GM23248 (cell line): ENCODE data around the gene CHST12. TPM values are rescaled to one million over a fixed set of nuclear protein-coding genes. Genes with fewer than 3 reads are reported as not detected.
A peak's percentile ranks its signal among the peaks of the same experiment; 100 is the strongest.

Experiments
- DNase-seq: peaks from one replicate; pipeline ENCODE4 v3.0.0-alpha.2; 2015
- H2AFZ ChIP-seq: fragments of 200-600 bp; sonication (generic); 2 replicates; pipeline ENCODE4 v1.6.1; 2016; ENCODE audit warnings: antibody characterized with exemption
- H3F3A ChIP-seq: fragments of 200-600 bp; sonication (generic); 2 replicates; pipeline ENCODE4 v1.6.1; 2016; ENCODE audit warnings: mild to moderate bottlenecking, antibody characterized with exemption, mixed run types; ENCODE audit not compliant: insufficient read depth
- H3K27ac ChIP-seq: fragments of 200-600 bp; sonication (generic); 2 replicates; pipeline ENCODE4 v1.5.1; 2016; ENCODE audit warnings: mild to moderate bottlenecking
- H3K27me3 ChIP-seq: fragments of 200-600 bp; sonication (generic); replicated peaks from 2 replicates; pipeline ENCODE4 v1.6.1; 2016; ENCODE audit warnings: mild to moderate bottlenecking; ENCODE audit not compliant: insufficient read depth
- H3K36me3 ChIP-seq: fragments of 200-600 bp; sonication (generic); 2 replicates; pipeline ENCODE4 v1.6.1; 2016; ENCODE audit warnings: low read depth, mild to moderate bottlenecking
- H3K4me1 ChIP-seq: fragments of 200-600 bp; sonication (generic); 2 replicates; pipeline ENCODE4 v1.6.1; 2016; ENCODE audit warnings: mild to moderate bottlenecking; ENCODE audit not compliant: insufficient read depth
- H3K4me2 ChIP-seq: fragments of 200-600 bp; sonication (generic); one replicate; pipeline ENCODE4 v1.6.1; 2016; ENCODE audit warnings: mild to moderate bottlenecking; ENCODE audit not compliant: unreplicated experiment
- H3K4me3 ChIP-seq: fragments of 200-600 bp; sonication (generic); 2 replicates; pipeline ENCODE4 v1.5.1; 2016; ENCODE audit warnings: mild to moderate bottlenecking
- H3K79me2 ChIP-seq: fragments of 200-600 bp; sonication (generic); 2 replicates; pipeline ENCODE4 v1.6.1; 2016; ENCODE audit warnings: mild to moderate bottlenecking; ENCODE audit not compliant: insufficient read depth
- H3K9ac ChIP-seq: fragments of 200-600 bp; sonication (generic); 2 replicates; pipeline ENCODE4 v1.6.1; 2016; ENCODE audit warnings: mild to moderate bottlenecking
- H3K9me2 ChIP-seq: fragments of 200-600 bp; sonication (generic); 2 replicates; pipeline ENCODE4 v1.6.1; 2016; ENCODE audit warnings: mixed run types, mild to moderate bottlenecking, moderate library complexity; ENCODE audit not compliant: insufficient read depth
- H3K9me3 ChIP-seq: fragments of 200-600 bp; sonication (generic); one replicate; pipeline ENCODE4 v1.6.1; 2017; ENCODE audit warnings: low read depth
- H4K20me1 ChIP-seq: fragments of 200-600 bp; sonication (generic); 2 replicates; pipeline ENCODE4 v1.6.0; 2016; ENCODE audit not compliant: insufficient read depth
- EZH2 ChIP-seq: fragments of 200-600 bp; sonication (generic); IDR thresholded peaks from 2 replicates; pipeline ENCODE4 v1.6.1; 2018; ENCODE audit warnings: antibody characterized with exemption, mild to moderate bottlenecking; ENCODE audit not compliant: insufficient read depth, poor library complexity, severe bottlenecking
- EZH2phosphoT487 ChIP-seq: fragments of 200-600 bp; sonication (generic); IDR thresholded peaks from 2 replicates; pipeline ENCODE4 v1.6.1; 2018; ENCODE audit warnings: antibody characterized with exemption, moderate library complexity, mild to moderate bottlenecking, low read depth; ENCODE audit not compliant: insufficient read depth
- WGBS, 2 experiments: methylation state at CpG; one replicate each; pipeline ENCODE4 v1.1.6; 2015 to 2017; ENCODE audit warnings: low lambda C conversion rate in 2 of 2, low coverage in 1 of 2; ENCODE audit errors: missing lambda C conversion rate in 2 of 2; 5-methylcytosine and 5-hydroxymethylcytosine counted together
- in situ Hi-C: fragments of 300-500 bp; cut with MboI; formaldehyde crosslinking; loops from 2 replicates; pipeline ENCODE4 v1.15.0; 2020
- polyA plus RNA-seq: library from polyadenylated mRNA; unstranded; fragments of >200 nt; fragmentation: Nextera tagmentation; extraction: Ambion mirVana; gene quantifications from 2 replicates; pipeline ENCODE4 v1.2.1, GENCODE V29; 2016
- total RNA-seq: library from RNA; depleted of rRNA; stranded (reverse); fragments of >200 nt; shearing (Covaris generic); gene quantifications from 2 replicates; pipeline ENCODE4 v1.2.3, GENCODE V29; 2014

CHST12 gene
- total and polyA plus RNA-seq, 2 experiments from 2014 or later = 10.6 to 33.7 TPM

- Histone ChIP-seq H3K9ac (no peak overlapping the region), H3F3A (no peaks in the 10 kb centered on the region), H3K79me2 (peaks cover 95% of the 10 kb centered on the region), H3K36me3 (peaks cover 72% of the 10 kb centered on the region), H4K20me1 (no peaks in the 10 kb centered on the region), H3K27ac (no peak overlapping the region), H2AFZ (no peak overlapping the region), H3K9me2 (no peaks in the 10 kb centered on the region), H3K9me3 (no peaks in the 10 kb centered on the region), H3K27me3 (no peaks in the 10 kb centered on the region), H3K4me3 (no peak overlapping the region), H3K4me2 (no peak overlapping the region), H3K4me1 (no peaks in the 10 kb centered on the region)
- TF ChIP-seq EZH2phosphoT487 (no peak), EZH2 (no peak)
- in situ Hi-C loops = no loop called here
- WGBS, 2 experiments = 80 to 84% methylated on average over 8 of the region's 8 CpGs
- DNase-seq = no peak
These were observed 32.1 kb upstream of the CHST12 start for GRCh38 chr7:2371329-2371728.

- H4K20me1 ChIP-seq = no peaks in the 10 kb centered on the region
- H3K4me3 ChIP-seq = no peak overlapping the region
- H3F3A ChIP-seq = no peaks in the 10 kb centered on the region
- H3K4me1 ChIP-seq = no peaks in the 10 kb centered on the region
- 80 to 85% methylated on average over 14 of the region's 14 CpGs for WGBS, 2 experiments
- H3K9me3 ChIP-seq = no peaks in the 10 kb centered on the region
- no peak for TF ChIP-seq EZH2
- TF ChIP-seq EZH2phosphoT487 = no peak
- H3K27ac ChIP-seq = no peak overlapping the region
- H3K27me3 ChIP-seq = no peaks in the 10 kb centered on the region
- H3K9ac ChIP-seq = no peak overlapping the region
- peaks cover 66% of the 10 kb centered on the region for H3K36me3 ChIP-seq
- H3K4me2 ChIP-seq = no peak overlapping the region
- in situ Hi-C loops = no loop called here
- no peak overlapping the region for H2AFZ ChIP-seq
- no peaks in the 10 kb centered on the region for H3K9me2 ChIP-seq
- DNase-seq = no peak
- peaks cover 98% of the 10 kb centered on the region for H3K79me2 ChIP-seq
These were observed 30.7 kb upstream of the CHST12 start for GRCh38 chr7:2372724-2373123.

GRCh38 chr7:2373124-2373556 is 30.3 kb upstream of the CHST12 start:
- Histone ChIP-seq H3K4me1 (no peaks in the 10 kb centered on the region), H2AFZ (no peak overlapping the region), H3K9me2 (no peaks in the 10 kb centered on the region), H3K9ac (no peak overlapping the region), H4K20me1 (no peaks in the 10 kb centered on the region), H3K36me3 (peaks cover 62% of the 10 kb centered on the region), H3K9me3 (no peaks in the 10 kb centered on the region), H3K27ac (no peak overlapping the region), H3K27me3 (no peaks in the 10 kb centered on the region), H3K79me2 (peaks cover 94% of the 10 kb centered on the region), H3F3A (no peaks in the 10 kb centered on the region), H3K4me3 (no peak overlapping the region), H3K4me2 (no peak overlapping the region)
- TF ChIP-seq EZH2 = no peak
- DNase-seq = peak; percentile 17
- WGBS, 2 experiments = 85 to 88% methylated on average over 14 of the region's 14 CpGs
- in situ Hi-C loops = no loop called here

- WGBS, 2 experiments = 93 to 96% methylated on average over 4 to 7 of the region's 7 CpGs
- H3K9me3 ChIP-seq = no peaks in the 10 kb centered on the region
- no peaks in the 10 kb centered on the region for H3K27me3 ChIP-seq
- in situ Hi-C loops = no loop called here
- no peak overlapping the region for H3K4me2 ChIP-seq
- no peak for DNase-seq
- H4K20me1 ChIP-seq = no peaks in the 10 kb centered on the region
- no peaks in the 10 kb centered on the region for H3K9me2 ChIP-seq
- no peaks in the 10 kb centered on the region for H3K4me1 ChIP-seq
- H3K79me2 ChIP-seq = peaks cover 93% of the 10 kb centered on the region
- peaks cover 57% of the 10 kb centered on the region for H3K36me3 ChIP-seq
- no peaks in the 10 kb centered on the region for H3F3A ChIP-seq
- TF ChIP-seq EZH2 (no peak), EZH2phosphoT487 (no peak)
- H3K27ac ChIP-seq = no peak overlapping the region
- H3K9ac ChIP-seq = no peak overlapping the region
- no peak overlapping the region for H3K4me3 ChIP-seq
- H2AFZ ChIP-seq = no peak overlapping the region
These were observed 29.8 kb upstream of the CHST12 start for GRCh38 chr7:2373646-2374045.

- Histone ChIP-seq H3K4me1 (no peaks in the 10 kb centered on the region), H3K36me3 (peaks cover 50% of the 10 kb centered on the region; the same call in 1 of the 2 replicates), H3K4me2 (no peak overlapping the region), H3K9me3 (no peaks in the 10 kb centered on the region), H3K27me3 (no peaks in the 10 kb centered on the region), H3K9me2 (no peaks in the 10 kb centered on the region), H3K79me2 (peaks cover 92% of the 10 kb centered on the region), H3K4me3 (no peak overlapping the region), H2AFZ (no peak overlapping the region), H3K27ac (no peak overlapping the region), H3F3A (no peaks in the 10 kb centered on the region), H4K20me1 (no peaks in the 10 kb centered on the region), H3K9ac (no peak overlapping the region)
- TF ChIP-seq EZH2phosphoT487 (no peak), EZH2 (no peak)
- DNase-seq = no peak
- in situ Hi-C loops = no loop called here
- 92 to 93% methylated on average over 18 of the region's 18 CpGs for WGBS, 2 experiments
These were observed 29.0 kb upstream of the CHST12 start for GRCh38 chr7:2374401-2374800.
